ENCODE data around the gene NMUR1. TPM values are rescaled to one million over a fixed set of nuclear protein-coding genes. Genes with fewer than 3 reads are reported as not detected.

Gene NMUR1
- polyA plus RNA-seq, 1 experiment = not detected

- POLR2A ChIA-PET = interaction anchor here (2.0 kb wide), 1 partner anchor 48 kb away, joined by 5 read pairs; the partner anchor contains the start of gene NCL
- H3K27me3 ChIP-seq (ENCODE audit: control insufficient read depth, insufficient read depth, low read length) = no peaks in the 10 kb centered on the region
- no peak overlapping the region for H3K4me3 ChIP-seq (ENCODE audit: low read depth, low read length)
- no peak overlapping the region for H3K27ac ChIP-seq (ENCODE audit: low read depth, low read length)
- H3K9me3 ChIP-seq (ENCODE audit: control insufficient read depth, insufficient read depth, low read length) = peaks cover 4% of the 10 kb centered on the region; the same call in 1 of the 2 replicates
- CTCF ChIA-PET = interaction anchor here (0.6 to 2.6 kb wide), 2 partner anchors 29 to 55 kb away, joined by 5 to 9 read pairs; no protein-coding TSS in a partner anchor
- no peak for DNase-seq (ENCODE audit: low read depth, low spot score)
- TF ChIP-seq CTCF (IDR thresholded peaks at IDR 0.05; ENCODE audit: low read depth, low read length) = no peak
These were observed 18.0 kb downstream of the NMUR1 start for GRCh38 chr2:231512222-231512621.

DNA sequence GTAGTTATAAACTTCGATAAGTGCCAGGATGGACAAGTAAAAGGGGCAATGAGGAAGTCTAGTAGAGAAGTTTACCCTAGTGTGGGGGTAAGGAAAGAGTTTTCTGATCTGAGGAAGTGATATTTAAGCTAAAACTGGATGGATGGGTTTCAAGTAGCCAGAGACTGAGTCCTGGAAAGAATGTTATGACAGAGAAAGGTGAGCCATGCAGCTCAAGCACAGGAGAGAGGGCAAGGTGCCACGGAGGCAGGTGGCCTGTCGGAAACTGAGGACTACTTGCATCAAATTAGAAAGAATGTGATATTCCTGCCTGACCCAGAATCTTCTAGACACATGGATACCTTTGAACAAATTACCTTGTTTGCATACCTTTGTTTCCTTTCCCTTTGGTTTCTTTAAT is 26.5 kb downstream of the NMUR1 start:
- TF ChIP-seq CTCF (IDR thresholded peaks at IDR 0.05; ENCODE audit: low read depth, low read length) = no peak
- ChIA-PET POLR2A (no interaction called here), CTCF (interaction anchor here (0.6 to 2.0 kb wide), 2 partner anchors 21 to 109 kb away, joined by 3 to 8 read pairs; no protein-coding TSS in a partner anchor)
- H3K27ac ChIP-seq (ENCODE audit: low read depth, low read length) = no peak overlapping the region
- H3K27me3 ChIP-seq (ENCODE audit: control insufficient read depth, insufficient read depth, low read length) = no peaks in the 10 kb centered on the region
- no peaks in the 10 kb centered on the region for H3K9me3 ChIP-seq (ENCODE audit: control insufficient read depth, insufficient read depth, low read length)
- no peak overlapping the region for H3K4me3 ChIP-seq (ENCODE audit: low read depth, low read length)
- no peak for DNase-seq (ENCODE audit: low read depth, low spot score)

DNA sequence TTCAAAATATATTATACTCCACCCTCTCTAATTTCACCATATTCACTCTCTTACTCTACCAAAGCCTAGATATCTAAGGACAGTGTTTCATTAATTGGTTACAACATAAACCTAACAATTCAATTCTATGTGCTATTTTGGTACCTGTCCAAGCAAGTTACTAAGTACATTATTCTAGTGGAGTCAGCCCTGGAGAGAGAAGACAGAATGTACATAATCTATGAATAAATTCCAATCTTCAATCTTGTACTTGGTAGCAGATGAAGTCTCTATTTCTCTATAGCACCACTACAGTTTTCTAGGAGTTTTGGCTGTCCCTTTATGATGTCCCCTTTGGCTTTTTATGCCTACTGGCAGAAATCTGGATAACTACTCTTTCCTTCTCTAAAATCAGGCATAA is 27.6 kb downstream of the NMUR1 start:
- no peak for TF ChIP-seq CTCF (IDR thresholded peaks at IDR 0.05; ENCODE audit: low read depth, low read length)
- DNase-seq (ENCODE audit: low read depth, low spot score) = no peak
- Histone ChIP-seq H3K27me3 (ENCODE audit: control insufficient read depth, insufficient read depth, low read length) (no peaks in the 10 kb centered on the region), H3K27ac (ENCODE audit: low read depth, low read length) (no peak overlapping the region), H3K9me3 (ENCODE audit: control insufficient read depth, insufficient read depth, low read length) (no peaks in the 10 kb centered on the region), H3K4me3 (ENCODE audit: low read depth, low read length) (no peak overlapping the region)
- ChIA-PET CTCF (no interaction called here), POLR2A (no interaction called here)

DNA sequence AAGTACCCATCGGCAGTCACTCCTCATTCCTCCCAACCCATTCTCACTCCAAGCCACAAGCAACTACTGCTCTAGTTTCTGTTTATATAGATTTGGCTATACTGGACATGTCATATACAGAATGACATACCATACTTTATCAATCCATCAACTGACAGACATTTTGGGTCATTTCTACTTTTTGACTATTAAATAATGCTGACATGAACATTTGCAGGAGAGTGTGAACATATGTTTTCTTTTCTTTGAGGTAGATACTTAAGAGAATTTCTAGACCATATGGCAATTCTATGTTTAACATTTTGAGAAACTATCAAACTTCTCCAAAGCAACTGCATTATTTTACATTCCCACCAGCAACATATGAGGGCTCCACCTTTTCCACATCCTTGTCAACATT is 32.6 kb downstream of the NMUR1 start:
- no peak for TF ChIP-seq CTCF (IDR thresholded peaks at IDR 0.05; ENCODE audit: low read depth, low read length)
- CTCF ChIA-PET = interaction anchor here (0.6 kb wide), 1 partner anchor 1657 kb away, joined by 3 read pairs; no protein-coding TSS in a partner anchor
- DNase-seq (ENCODE audit: low read depth, low spot score) = no peak
- no peaks in the 10 kb centered on the region for H3K9me3 ChIP-seq (ENCODE audit: control insufficient read depth, insufficient read depth, low read length)
- H3K27me3 ChIP-seq (ENCODE audit: control insufficient read depth, insufficient read depth, low read length) = peaks cover 3% of the 10 kb centered on the region
- POLR2A ChIA-PET = interaction anchor here (0.7 kb wide), 1 partner anchor 16 kb away, joined by 3 read pairs; no protein-coding TSS in a partner anchor
- H3K4me3 ChIP-seq (ENCODE audit: low read depth, low read length) = no peak overlapping the region
- H3K27ac ChIP-seq (ENCODE audit: low read depth, low read length) = no peak overlapping the region

GRCh38 chr2:231494669-231495068 is 35.6 kb downstream of the NMUR1 start:
- Histone ChIP-seq H3K27ac (ENCODE audit: low read depth, low read length) (no peak overlapping the region), H3K27me3 (ENCODE audit: control insufficient read depth, insufficient read depth, low read length) (peaks cover 6% of the 10 kb centered on the region), H3K9me3 (ENCODE audit: control insufficient read depth, insufficient read depth, low read length) (no peaks in the 10 kb centered on the region), H3K4me3 (ENCODE audit: low read depth, low read length) (no peak overlapping the region)
- CTCF ChIA-PET = interaction anchor here (0.7 kb wide), 1 partner anchor 63 kb away, joined by 3 read pairs; no protein-coding TSS in a partner anchor
- no peak for DNase-seq (ENCODE audit: low read depth, low spot score)
- no peak for TF ChIP-seq CTCF (IDR thresholded peaks at IDR 0.05; ENCODE audit: low read depth, low read length)
- POLR2A ChIA-PET = no interaction called here
